SK-N-SH (cell line): Measurements from ENCODE around the gene EHBP1L1. TPM values are rescaled to one million over a fixed set of nuclear protein-coding genes. Genes with fewer than 3 reads are reported as not detected.
A peak's percentile ranks its signal among the peaks of the same experiment; 100 is the strongest.

Experiments
- CTCF ChIA-PET: fragments of 300-600, 350-600 bp; formaldehyde crosslinking; extraction: SDS; loops from one replicate; lab custom pipeline; 2021; lab: Yijun Ruan, JAX
- POLR2A ChIA-PET: fragments of 350-600 bp; sonication (Branson Sonifier 250); formaldehyde crosslinking; extraction: SDS; loops from one replicate; lab custom pipeline; 2020; ENCODE audit warnings: antibody characterized with exemption, inconsistent platforms; lab: Yijun Ruan, JAX
- DNase-seq: peaks from one replicate; pipeline ENCODE4 v3.0.0; 2012
- H2AFZ ChIP-seq: fragments of 200-600 bp; sonication (generic); 2 replicates; pipeline ENCODE4 v1.8.1; 2016; ENCODE audit warnings: antibody characterized with exemption, mild to moderate bottlenecking, low read depth
- H3F3A ChIP-seq: fragments of 200-600 bp; sonication (generic); replicated peaks from 2 replicates; pipeline ENCODE3; 2016; ENCODE audit warnings: antibody characterized with exemption, mild to moderate bottlenecking; ENCODE audit not compliant: insufficient read depth
- H3K27ac ChIP-seq, 2 experiments: fragments of 200-500 bp in 1 of 2; fragments of 200-600 bp in 1 of 2; sonication (Bioruptor generic) in 1 of 2; sonication (generic), shearing (Covaris generic) in 1 of 2; 2 replicates each; pipeline versions ENCODE4 v1.5.1 to v1.6.1; 2014 to 2016; ENCODE audit warnings: low read depth in 2 of 2, inconsistent platforms in 1 of 2, low read length in 1 of 2, mild to moderate bottlenecking in 1 of 2, mixed read lengths in 1 of 2
- H3K27me3 ChIP-seq: fragments of 200-600 bp; sonication (generic), shearing (Covaris generic); 2 replicates; pipeline ENCODE4 v1.6.1; 2016; ENCODE audit warnings: mixed run types; ENCODE audit not compliant: insufficient read depth
- H3K36me3 ChIP-seq, 2 experiments: fragments of 200-500 bp in 1 of 2; fragments of 200-600 bp in 1 of 2; sonication (Bioruptor generic) in 1 of 2; sonication (generic) in 1 of 2; replicated peaks in 1 of 2; 2 replicates each; pipeline versions ENCODE3 to v1.5.1; 2014 to 2016; ENCODE audit warnings: low read length in 1 of 2, mild to moderate bottlenecking in 1 of 2; ENCODE audit not compliant: insufficient read depth in 2 of 2, control insufficient read depth in 1 of 2
- H3K4me1 ChIP-seq, 2 experiments: fragments of 200-500 bp in 1 of 2; fragments of 200-600 bp in 1 of 2; sonication (Bioruptor generic) in 1 of 2; sonication (generic), shearing (Covaris generic) in 1 of 2; 2 replicates each; pipeline versions ENCODE4 v1.5.1 to v1.6.1; 2014 to 2016; ENCODE audit warnings: low read depth in 1 of 2, low read length in 1 of 2, mixed run types in 1 of 2; ENCODE audit not compliant: insufficient read depth in 2 of 2, control insufficient read depth in 1 of 2
- H3K4me2 ChIP-seq: fragments of 200-600 bp; sonication (generic), shearing (Covaris generic); 2 replicates; pipeline ENCODE4 v1.6.1; 2017; ENCODE audit warnings: mixed run types
- H3K4me3 ChIP-seq, 2 experiments: fragments of 200-500 bp in 1 of 2; fragments of 200-600 bp in 1 of 2; sonication (Bioruptor generic) in 1 of 2; sonication (generic), shearing (Covaris generic) in 1 of 2; 2 replicates each; pipeline versions ENCODE4 v1.5.1 to v1.8.1; 2014 to 2016; ENCODE audit warnings: low read depth in 2 of 2, inconsistent platforms in 1 of 2, low read length in 1 of 2, mild to moderate bottlenecking in 1 of 2, mixed read lengths in 1 of 2, moderate library complexity in 1 of 2
- H3K79me2 ChIP-seq: fragments of 200-600 bp; sonication (generic); 2 replicates; pipeline ENCODE4 v1.8.1; 2017; ENCODE audit warnings: mild to moderate bottlenecking; ENCODE audit not compliant: insufficient read depth
- H3K9ac ChIP-seq: fragments of 200-600 bp; sonication (generic); 2 replicates; pipeline ENCODE4 v1.6.1; 2017; ENCODE audit warnings: mixed run types
- H3K9me2 ChIP-seq: fragments of 200-600 bp; sonication (generic); 2 replicates; pipeline ENCODE4 v1.6.1; 2017; ENCODE audit warnings: mixed run types
- H3K9me3 ChIP-seq: fragments of 200-600 bp; sonication (generic); 2 replicates; pipeline ENCODE4 v1.6.1; 2017; ENCODE audit warnings: mixed run types, mild to moderate bottlenecking, moderate library complexity
- H4K20me1 ChIP-seq: fragments of 200-600 bp; sonication (generic); 2 replicates; pipeline ENCODE4 v1.6.1; 2017; ENCODE audit warnings: mild to moderate bottlenecking, mixed run types; ENCODE audit not compliant: insufficient read depth
- CHD2 ChIP-seq: fragments of 150-350 bp; IDR thresholded peaks from 2 replicates; pipeline ENCODE4 v1.6.1; 2018; ENCODE audit warnings: low read length; ENCODE audit not compliant: partially characterized antibody
- ELF1 ChIP-seq: IDR thresholded peaks from 2 replicates; pipeline ENCODE4 v1.4.0; 2012
- EZH2phosphoT487 ChIP-seq: fragments of 200-600 bp; sonication (generic); IDR thresholded peaks from 2 replicates; pipeline ENCODE4 v1.6.1; 2017; ENCODE audit warnings: low read depth, mixed run types, mild to moderate bottlenecking, antibody characterized with exemption, moderate library complexity, borderline replicate concordance
- FOSL2 ChIP-seq: IDR thresholded peaks from 2 replicates; pipeline ENCODE4 v1.4.0; 2012; ENCODE audit warnings: low read depth, mild to moderate bottlenecking, moderate library complexity, borderline replicate concordance
- FOXJ3 ChIP-seq: sonication (generic); formaldehyde crosslinking; IDR thresholded peaks from 2 replicates; pipeline ENCODE4 v1.5.1; 2020; ENCODE audit warnings: mild to moderate bottlenecking, missing genetic modification reagents
- FOXM1 ChIP-seq: IDR thresholded peaks from 2 replicates; pipeline ENCODE4 v1.4.0; 2012; ENCODE audit warnings: low read depth, mild to moderate bottlenecking
- GABPA ChIP-seq: IDR thresholded peaks from 2 replicates; pipeline ENCODE4 v1.4.0; 2012; ENCODE audit warnings: low read depth, mild to moderate bottlenecking
- GATA2 ChIP-seq: sonication (generic); formaldehyde crosslinking; IDR thresholded peaks from 2 replicates; pipeline ENCODE4 v1.5.0; 2020; ENCODE audit warnings: mild to moderate bottlenecking, missing genetic modification reagents
- JUND ChIP-seq: IDR thresholded peaks from 2 replicates; pipeline ENCODE4 v1.4.0; 2012
- MEF2A ChIP-seq: IDR thresholded peaks from 2 replicates; pipeline ENCODE4 v1.4.0; 2012; ENCODE audit warnings: low read depth, borderline replicate concordance
- MXI1 ChIP-seq: IDR thresholded peaks from 2 replicates; pipeline ENCODE4 v1.6.1; 2012; ENCODE audit warnings: mild to moderate bottlenecking, low read depth, low read length, improper control_type of control experiment
- NRF1 ChIP-seq: IDR thresholded peaks from 2 replicates; pipeline ENCODE4 v1.6.1; 2012; ENCODE audit warnings: low read depth, mild to moderate bottlenecking, low read length
- POLR2AphosphoS5 ChIP-seq: IDR thresholded peaks from 2 replicates; pipeline ENCODE4 v1.6.1; 2012; ENCODE audit warnings: low read depth, low read length
- RAD21 ChIP-seq: IDR thresholded peaks from 2 replicates; pipeline ENCODE4 v1.6.1; 2012; ENCODE audit warnings: mild to moderate bottlenecking, low read length
- RCOR1 ChIP-seq: fragments of 150-350 bp; IDR thresholded peaks from 2 replicates; pipeline ENCODE4 v1.6.1; 2017; ENCODE audit warnings: antibody characterized with exemption, low read length
- RFX5 ChIP-seq: IDR thresholded peaks from 2 replicates; pipeline ENCODE4 v1.6.1; 2012; ENCODE audit warnings: mild to moderate bottlenecking, improper control_type of control experiment, low read length
- SIN3A ChIP-seq: IDR thresholded peaks from 2 replicates; pipeline ENCODE4 v1.6.1; 2012; ENCODE audit warnings: low read depth, mild to moderate bottlenecking, low read length, moderate library complexity, borderline replicate concordance
- SMC3 ChIP-seq: IDR thresholded peaks from 2 replicates; pipeline ENCODE4 v1.6.1; 2012; ENCODE audit warnings: low read depth, low read length, improper control_type of control experiment
- TAF1 ChIP-seq: IDR thresholded peaks from 2 replicates; pipeline ENCODE4 v1.6.1; 2012; ENCODE audit warnings: low read depth, mild to moderate bottlenecking, low read length, moderate library complexity, borderline replicate concordance
- TCF12 ChIP-seq: IDR thresholded peaks from 2 replicates; pipeline ENCODE4 v1.4.0; 2012
- TEAD4 ChIP-seq: IDR thresholded peaks from 2 replicates; pipeline ENCODE4 v1.4.0; 2012; ENCODE audit warnings: mild to moderate bottlenecking, borderline replicate concordance; ENCODE audit not compliant: insufficient read depth
- USF2 ChIP-seq: fragments of 150-350 bp; IDR thresholded peaks from 2 replicates; pipeline ENCODE4 v1.6.1; 2017; ENCODE audit warnings: antibody characterized with exemption, low read length, low read depth, borderline replicate concordance
- YY1 ChIP-seq: IDR thresholded peaks from 2 replicates; pipeline ENCODE4 v1.4.0; 2012; ENCODE audit warnings: low read depth, mild to moderate bottlenecking
- WGBS: methylation state at CpG from one replicate; pipeline ENCODE4 v1.1.6; 2017; ENCODE audit warnings: low lambda C conversion rate; 5-methylcytosine and 5-hydroxymethylcytosine counted together
- polyA plus RNA-seq, 3 experiments: library from polyadenylated mRNA; depleted of rRNA; stranded (reverse); fragments of >200 nt; gene quantifications; 2 replicates each; pipeline ENCODE4 v1.2.3, GENCODE V29; 2012
- TF ChIP-seq, protein P1 (sequence below): IDR thresholded peaks from 2 replicates; pipeline ENCODE4 v1.4.0; 2012; ENCODE audit warnings: low read depth, borderline replicate concordance

The EHBP1L1 gene
- polyA plus RNA-seq, 1 of the 3 experiments (the other 2 are of a cell fraction): 48.7 TPM

DNA sequence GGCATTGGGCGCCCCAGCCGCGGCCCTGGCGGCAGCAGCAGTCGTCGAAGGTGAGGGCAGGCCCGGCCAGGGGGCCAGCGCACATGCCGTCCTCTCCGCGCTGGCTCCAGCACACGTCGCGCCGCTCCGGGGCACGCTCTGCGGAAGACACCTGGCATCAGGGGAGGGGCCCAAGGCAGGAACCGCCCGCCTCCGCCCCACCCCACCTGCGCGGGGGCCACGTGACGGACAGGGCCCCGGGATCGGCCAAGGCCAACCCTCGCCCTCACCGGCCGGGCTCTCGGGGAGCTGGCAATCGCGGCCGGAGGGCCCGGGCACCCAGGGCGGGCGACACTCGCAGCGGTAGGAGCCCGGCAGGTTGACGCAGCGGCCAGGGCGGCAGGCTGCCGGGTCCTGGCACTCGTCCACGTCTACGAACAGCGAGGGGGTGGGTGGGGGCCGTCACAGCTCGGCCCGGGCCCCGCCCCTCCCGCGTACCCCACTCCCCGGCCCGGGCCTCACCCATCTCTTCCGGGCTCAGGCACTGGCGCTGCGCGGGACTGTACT is 36.0 kb upstream of the EHBP1L1 start:
- ChIA-PET POLR2A (interaction anchor here (1.0 to 1.5 kb wide), 7 partner anchors 9 to 75 kb away, joined by 3 to 7 read pairs (median 4); partner anchors contain the start of genes FAM89B, PCNX3, SCYL1 and ZNRD2), CTCF (interaction anchor here (0.7 to 13.1 kb wide), 19 partner anchors 11 to 361 kb away, joined by 3 to 295 read pairs (median 9); partner anchors contain the start of genes EHBP1L1, FAM89B, KCNK7 and LTBP3)
- H3F3A ChIP-seq: peaks cover 42% of the 10 kb centered on the region
- TF ChIP-seq, protein P1, sequence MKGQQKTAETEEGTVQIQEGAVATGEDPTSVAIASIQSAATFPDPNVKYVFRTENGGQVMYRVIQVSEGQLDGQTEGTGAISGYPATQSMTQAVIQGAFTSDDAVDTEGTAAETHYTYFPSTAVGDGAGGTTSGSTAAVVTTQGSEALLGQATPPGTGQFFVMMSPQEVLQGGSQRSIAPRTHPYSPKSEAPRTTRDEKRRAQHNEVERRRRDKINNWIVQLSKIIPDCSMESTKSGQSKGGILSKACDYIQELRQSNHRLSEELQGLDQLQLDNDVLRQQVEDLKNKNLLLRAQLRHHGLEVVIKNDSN: no peak
- TF ChIP-seq FOXM1: no peak
- H3K9me2 ChIP-seq: no peaks in the 10 kb centered on the region
- 76% methylated on average over 23 of the region's 60 CpGs for WGBS
- peaks cover 4 to 12% of the 10 kb centered on the region in 2 experiments; a peak in 1 of 4 replicates for H3K4me1 ChIP-seq
- peak overlapping the region in 1 of 2 experiments; percentile 29; a peak in 1 of 4 replicates for H3K27ac ChIP-seq
- H3K4me2 ChIP-seq: peak overlapping the region; percentile 71; the same call in 1 of the 2 replicates
- no peak overlapping the region for H3K9ac ChIP-seq
- H3K4me3 ChIP-seq: peak overlapping the region in 1 of 2 experiments; percentile 43; a peak in 2 of 4 replicates
- no peak overlapping the region for H2AFZ ChIP-seq
- peak; percentile 88 for DNase-seq
- H3K36me3 ChIP-seq: peaks cover 0 to 47% of the 10 kb centered on the region in 2 experiments
- H3K27me3 ChIP-seq: no peaks in the 10 kb centered on the region
- peaks cover 20% of the 10 kb centered on the region for H4K20me1 ChIP-seq
- H3K9me3 ChIP-seq: no peaks in the 10 kb centered on the region
- H3K79me2 ChIP-seq: no peaks in the 10 kb centered on the region

- peaks cover 20% of the 10 kb centered on the region for H4K20me1 ChIP-seq
- CTCF ChIA-PET: interaction anchor here (0.6 to 13.1 kb wide), 33 partner anchors 8 to 360 kb away, joined by 3 to 295 read pairs (median 5); partner anchors contain the start of genes EHBP1L1, FAM89B, KCNK7 and LTBP3
- no peaks in the 10 kb centered on the region for H3K9me2 ChIP-seq
- peaks cover 4 to 12% of the 10 kb centered on the region in 2 experiments; a peak in 1 of 4 replicates for H3K4me1 ChIP-seq
- peaks cover 42% of the 10 kb centered on the region for H3F3A ChIP-seq
- peaks cover 0 to 50% of the 10 kb centered on the region in 2 experiments for H3K36me3 ChIP-seq
- no peak overlapping the region for H3K9ac ChIP-seq
- H3K9me3 ChIP-seq: no peaks in the 10 kb centered on the region
- POLR2A ChIA-PET: interaction anchor here (0.7 to 1.6 kb wide), 10 partner anchors 10 to 97 kb away, joined by 3 to 7 read pairs (median 4); partner anchors contain the start of genes FAM89B, PCNX3, SCYL1 and SIPA1
- WGBS: 2% methylated on average over 11 of the region's 78 CpGs
- H3K4me3 ChIP-seq: peak overlapping the region; percentile 43 to 49
- H3K79me2 ChIP-seq: no peaks in the 10 kb centered on the region
- H2AFZ ChIP-seq: no peak overlapping the region
- DNase-seq: peak; percentile 99
- H3K27me3 ChIP-seq: no peaks in the 10 kb centered on the region
- peak overlapping the region; percentile 71 for H3K4me2 ChIP-seq
- peak overlapping the region; percentile 29 to 81 for H3K27ac ChIP-seq
- TF ChIP-seq FOSL2 (no peak), FOXJ3 (CRISPR knock-in tag) (0 out of 2 replicates have a peak, but pooled peaks have one; percentile 12), FOXM1 (no peak; the same call in 1 of the 2 replicates), EZH2phosphoT487 (no peak), TEAD4 (no peak), NRF1 (no peak), SIN3A (no peak), MXI1 (peak; percentile 55), ELF1 (no peak), RCOR1 (no peak), USF2 (no peak), JUND (no peak), YY1 (no peak), GABPA (no peak), TAF1 (no peak), SMC3 (peak; percentile 83), TCF12 (no peak), MEF2A (no peak), CHD2 (peak; percentile 29), POLR2AphosphoS5 (peak; percentile 23; the same call in 1 of the 2 replicates), GATA2 (CRISPR knock-in tag) (no peak), RFX5 (no peak), RAD21 (peak; percentile 80)
Observed at GRCh38 chr11:65540290-65541092, 35.4 kb upstream of the EHBP1L1 start.
